Measurements from ENCODE around the gene TMEM156. TPM values are rescaled to one million over a fixed set of nuclear protein-coding genes. Genes with fewer than 3 reads are reported as not detected.
"Not testable (repeated sequence)": the region's sequence is repeated elsewhere in the genome, so short reads cannot be mapped to it uniquely, and the experiment has no call there.

Gene TMEM156
- total and polyA plus RNA-seq, 3 experiments from 2014 or later, result 6.7 to 24.3 (median 7.3) TPM

DNA sequence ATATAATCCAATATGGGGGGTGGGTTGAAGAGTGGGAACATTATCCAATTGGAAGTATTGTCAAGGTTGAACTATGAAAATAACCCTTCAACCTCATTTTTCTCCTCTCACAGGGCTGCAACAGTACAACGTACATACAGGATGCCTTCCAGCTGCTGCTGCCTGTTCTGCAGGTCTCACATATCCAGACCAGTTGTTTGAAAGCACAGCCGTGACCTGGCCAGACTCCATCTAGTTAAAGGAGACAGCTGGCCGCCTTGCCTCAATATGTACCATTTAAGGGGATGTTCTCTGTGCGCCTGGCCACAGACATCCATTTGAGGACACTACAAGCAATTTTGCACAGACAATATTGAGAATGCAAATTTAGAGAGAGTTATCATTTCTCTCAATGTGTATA, 88.9 kb downstream of the TMEM156 start:
- Mint-ChIP-seq H3K36me3 (no peaks in the 10 kb centered on the region), H3K27ac (no peak overlapping the region), H3K27me3 (peaks cover 0 to 1% of the 10 kb centered on the region in 2 donors), H3K4me1 (peaks cover 0 to 1% (median 0%) of the 10 kb centered on the region in 3 donors), H3K4me3 (no peak overlapping the region), H3K9me3 (no peaks in the 10 kb centered on the region)
- DNase-seq, result no peak
- Histone ChIP-seq H3K36me3 (ENCODE audit: insufficient read depth, low read length) (no peaks in the 10 kb centered on the region), H3K4me1 (ENCODE audit: insufficient read depth, low read length) (no peaks in the 10 kb centered on the region), H3K4me3 (ENCODE audit: low read length) (no peak overlapping the region), H3K27ac (ENCODE audit: low read depth, low read length) (no peak overlapping the region), H3K27me3 (ENCODE audit: insufficient read depth, low read length, poor library complexity, severe bottlenecking) (no peaks in the 10 kb centered on the region), H3K9me3 (ENCODE audit: low read length) (no peaks in the 10 kb centered on the region)
- ChIA-PET POLR2A (no interaction called here), CTCF (no interaction called here)

DNA sequence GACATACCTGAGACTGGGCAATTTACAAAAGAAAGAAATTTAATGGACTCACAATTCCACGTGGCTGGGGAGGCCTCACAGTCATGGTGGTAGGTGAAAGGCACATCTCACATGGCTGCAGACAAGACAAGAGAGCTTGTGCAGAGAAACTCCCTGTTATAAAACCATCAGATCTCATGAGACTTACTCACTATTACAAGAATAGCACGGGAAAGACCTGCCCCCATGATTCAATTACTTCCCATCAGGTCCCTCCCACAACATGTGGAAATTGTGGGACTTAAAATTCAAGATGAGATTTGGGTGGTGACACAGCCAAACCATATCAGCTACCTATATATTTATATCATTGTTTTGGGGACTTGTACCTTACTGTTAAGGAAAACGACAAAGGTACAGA, 90.3 kb downstream of the TMEM156 start:
- H3K36me3 Mint-ChIP-seq; H3K4me1 Mint-ChIP-seq; H3K27ac Mint-ChIP-seq; CTCF ChIA-PET; H3K9me3 ChIP-seq (ENCODE audit: low read length); H3K4me3 Mint-ChIP-seq; H3K27ac ChIP-seq (ENCODE audit: low read depth, low read length); H3K27me3 Mint-ChIP-seq; DNase-seq; H3K4me3 ChIP-seq (ENCODE audit: low read length); H3K9me3 Mint-ChIP-seq; H3K36me3 ChIP-seq (ENCODE audit: insufficient read depth, low read length); H3K27me3 ChIP-seq (ENCODE audit: insufficient read depth, low read length, poor library complexity, severe bottlenecking); H3K4me1 ChIP-seq (ENCODE audit: insufficient read depth, low read length): not testable (repeated sequence)
- POLR2A ChIA-PET, result interaction anchor here (0.7 kb wide), 1 partner anchor 33 kb away, joined by 3 read pairs; no protein-coding TSS in a partner anchor

DNA sequence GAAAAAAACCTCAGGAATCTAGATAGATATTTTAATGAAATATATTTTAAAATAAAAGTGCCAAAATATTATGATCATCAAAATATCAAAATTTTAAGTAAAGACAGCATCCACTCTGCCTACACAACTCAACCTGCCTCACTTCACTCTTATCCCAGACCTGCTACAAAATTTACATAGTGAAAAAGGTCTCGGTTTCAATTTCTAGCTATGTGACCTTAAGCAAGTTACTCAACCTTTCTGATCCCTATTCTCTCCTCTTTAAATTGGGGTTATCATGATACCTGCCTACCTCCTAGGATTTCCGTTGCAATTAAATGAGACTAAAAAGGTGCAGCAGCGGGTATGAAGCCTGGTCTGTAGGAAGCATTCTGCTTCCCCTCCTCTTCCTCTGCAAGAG, 91.7 kb downstream of the TMEM156 start:
- Histone ChIP-seq H3K4me3 (ENCODE audit: low read length) (no peak overlapping the region), H3K4me1 (ENCODE audit: insufficient read depth, low read length) (no peaks in the 10 kb centered on the region), H3K9me3 (ENCODE audit: low read length) (no peaks in the 10 kb centered on the region), H3K27me3 (ENCODE audit: insufficient read depth, low read length, poor library complexity, severe bottlenecking) (no peaks in the 10 kb centered on the region), H3K36me3 (ENCODE audit: insufficient read depth, low read length) (no peaks in the 10 kb centered on the region), H3K27ac (ENCODE audit: low read depth, low read length) (no peak overlapping the region)
- no peaks in the 10 kb centered on the region for H3K4me1 Mint-ChIP-seq
- H3K27ac Mint-ChIP-seq, result peak overlapping the region in 1 of 8 donors; percentile 9
- DNase-seq, result no peak
- H3K9me3 Mint-ChIP-seq, result no peaks in the 10 kb centered on the region
- ChIA-PET POLR2A (no interaction called here), CTCF (no interaction called here)
- H3K36me3 Mint-ChIP-seq, result no peaks in the 10 kb centered on the region
- H3K4me3 Mint-ChIP-seq, result no peak overlapping the region
- H3K27me3 Mint-ChIP-seq, result no peaks in the 10 kb centered on the region

DNA sequence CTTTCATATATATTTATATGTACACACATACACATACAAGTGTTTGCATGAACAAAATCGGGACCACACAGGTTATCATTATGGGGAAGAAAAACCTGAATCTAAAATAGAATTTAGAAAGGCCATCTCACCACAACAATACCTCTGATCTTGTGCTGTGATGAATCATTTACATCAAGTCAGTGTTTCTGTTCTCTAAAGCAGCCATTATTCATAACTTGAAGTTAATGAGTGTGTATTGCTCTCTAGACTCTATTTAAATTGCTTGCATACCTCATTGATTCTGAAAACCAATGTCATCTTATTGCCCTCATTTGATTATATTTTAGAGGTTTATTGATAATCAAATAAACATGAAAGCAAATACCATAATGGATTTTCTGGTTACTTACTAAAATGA, 93.0 kb downstream of the TMEM156 start:
- CTCF ChIA-PET, result no interaction called here
- H3K4me3 ChIP-seq (ENCODE audit: low read length), result no peak overlapping the region
- H3K9me3 ChIP-seq (ENCODE audit: low read length), result no peaks in the 10 kb centered on the region
- no peaks in the 10 kb centered on the region for H3K36me3 Mint-ChIP-seq
- DNase-seq, result no peak
- no peaks in the 10 kb centered on the region for H3K27me3 Mint-ChIP-seq
- POLR2A ChIA-PET, result no interaction called here
- no peak overlapping the region for H3K4me3 Mint-ChIP-seq
- no peaks in the 10 kb centered on the region for H3K36me3 ChIP-seq (ENCODE audit: insufficient read depth, low read length)
- H3K4me1 Mint-ChIP-seq, result no peaks in the 10 kb centered on the region
- no peaks in the 10 kb centered on the region for H3K9me3 Mint-ChIP-seq
- no peaks in the 10 kb centered on the region for H3K27me3 ChIP-seq (ENCODE audit: insufficient read depth, low read length, poor library complexity, severe bottlenecking)
- H3K27ac ChIP-seq (ENCODE audit: low read depth, low read length), result no peak overlapping the region
- no peaks in the 10 kb centered on the region for H3K4me1 ChIP-seq (ENCODE audit: insufficient read depth, low read length)
- no peak overlapping the region for H3K27ac Mint-ChIP-seq

DNA sequence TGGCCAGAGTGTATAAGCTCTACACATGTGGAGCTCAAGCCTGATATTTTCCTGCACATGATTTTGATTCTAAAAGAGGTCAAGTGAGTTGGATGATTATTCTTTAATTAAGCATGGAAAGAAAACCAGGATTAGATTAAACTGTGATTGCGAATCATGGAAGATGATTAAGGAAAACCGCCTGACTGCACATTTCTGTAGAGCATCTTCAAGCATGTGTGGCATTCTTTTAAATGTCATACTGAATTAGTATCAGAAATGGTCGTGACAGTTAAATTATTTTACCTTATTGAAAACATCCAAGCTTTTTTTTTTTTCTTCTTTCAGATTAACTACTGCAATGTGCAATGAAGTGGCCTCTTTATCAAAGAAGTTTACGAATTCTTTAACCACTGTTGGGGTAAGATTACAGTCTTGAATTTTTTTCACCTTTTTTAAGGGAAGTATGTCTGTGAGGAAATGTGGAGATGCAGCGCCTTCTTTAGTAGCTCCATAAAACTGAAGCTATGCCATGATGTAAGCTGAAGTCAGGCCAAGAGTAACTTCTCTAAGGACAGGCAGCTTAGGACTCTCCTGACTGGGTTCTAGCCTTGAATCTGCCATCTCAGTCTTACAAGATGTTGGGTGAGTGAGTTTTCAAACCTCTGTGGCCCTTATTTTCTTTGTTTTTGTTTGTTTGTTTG, 96.7 kb downstream of the TMEM156 start:
- Mint-ChIP-seq H3K27me3 (peaks cover 0 to 1% of the 10 kb centered on the region in 2 donors), H3K27ac (no peak overlapping the region), H3K36me3 (no peaks in the 10 kb centered on the region), H3K4me3 (no peak overlapping the region), H3K4me1 (no peaks in the 10 kb centered on the region), H3K9me3 (no peaks in the 10 kb centered on the region)
- ChIA-PET POLR2A (no interaction called here), CTCF (no interaction called here)
- Histone ChIP-seq H3K36me3 (ENCODE audit: insufficient read depth, low read length) (no peaks in the 10 kb centered on the region), H3K27ac (ENCODE audit: low read depth, low read length) (no peak overlapping the region), H3K4me3 (ENCODE audit: low read length) (no peak overlapping the region), H3K4me1 (ENCODE audit: insufficient read depth, low read length) (no peaks in the 10 kb centered on the region), H3K9me3 (ENCODE audit: low read length) (no peaks in the 10 kb centered on the region), H3K27me3 (ENCODE audit: insufficient read depth, low read length, poor library complexity, severe bottlenecking) (no peaks in the 10 kb centered on the region)
- no peak for DNase-seq

DNA sequence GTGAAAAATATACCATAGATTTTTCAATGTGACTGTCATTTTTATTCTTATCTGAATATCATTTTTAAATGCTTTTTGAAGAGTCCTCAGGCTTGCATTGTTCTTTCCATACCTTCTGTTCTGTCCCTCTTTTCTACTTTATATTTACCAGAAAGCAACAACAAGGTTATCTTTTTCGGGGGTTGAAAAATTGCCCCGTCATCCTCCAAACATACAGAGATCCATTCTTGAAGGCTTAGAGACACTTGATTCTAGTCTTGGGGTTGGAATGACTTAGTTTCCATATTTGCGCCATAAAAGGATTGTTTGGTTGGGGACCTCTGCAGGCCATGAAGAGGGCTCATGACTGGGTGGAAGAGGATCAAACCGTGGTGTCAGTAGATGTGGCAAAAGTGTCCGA, 101.1 kb downstream of the TMEM156 start:
- Mint-ChIP-seq H3K27ac (no peak overlapping the region), H3K4me3 (no peak overlapping the region), H3K27me3 (peaks cover 0 to 10% of the 10 kb centered on the region in 2 donors), H3K36me3 (no peaks in the 10 kb centered on the region), H3K4me1 (no peaks in the 10 kb centered on the region), H3K9me3 (no peaks in the 10 kb centered on the region)
- Histone ChIP-seq H3K9me3 (ENCODE audit: low read length) (no peaks in the 10 kb centered on the region), H3K27ac (ENCODE audit: low read depth, low read length) (no peak overlapping the region), H3K4me3 (ENCODE audit: low read length) (no peak overlapping the region), H3K36me3 (ENCODE audit: insufficient read depth, low read length) (no peaks in the 10 kb centered on the region), H3K4me1 (ENCODE audit: insufficient read depth, low read length) (no peaks in the 10 kb centered on the region), H3K27me3 (ENCODE audit: insufficient read depth, low read length, poor library complexity, severe bottlenecking) (no peaks in the 10 kb centered on the region)
- DNase-seq, result no peak
- ChIA-PET POLR2A (no interaction called here), CTCF (no interaction called here)

DNA sequence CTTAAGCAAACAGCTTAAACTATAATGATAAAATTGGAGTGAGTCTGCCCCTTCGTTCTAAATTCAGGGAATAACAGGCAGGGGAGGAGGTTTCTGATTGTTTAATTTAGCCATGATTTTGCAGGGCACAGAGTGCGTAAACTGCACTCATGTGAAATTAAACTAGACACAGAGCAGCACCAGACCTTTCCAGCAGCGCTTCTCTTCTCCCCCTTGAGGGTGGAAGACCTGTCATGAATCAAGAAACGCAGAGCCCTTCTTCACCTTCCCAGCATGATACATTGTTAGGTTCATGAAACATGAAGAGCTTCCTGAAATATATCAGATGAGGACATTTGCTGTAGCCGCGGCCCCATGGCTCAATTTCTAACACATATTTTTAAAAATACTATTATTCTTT, 101.5 kb downstream of the TMEM156 start:
- ChIA-PET POLR2A (no interaction called here), CTCF (no interaction called here)
- Histone ChIP-seq H3K27me3 (ENCODE audit: insufficient read depth, low read length, poor library complexity, severe bottlenecking) (no peaks in the 10 kb centered on the region), H3K27ac (ENCODE audit: low read depth, low read length) (no peak overlapping the region), H3K36me3 (ENCODE audit: insufficient read depth, low read length) (no peaks in the 10 kb centered on the region), H3K4me3 (ENCODE audit: low read length) (no peak overlapping the region), H3K9me3 (ENCODE audit: low read length) (no peaks in the 10 kb centered on the region), H3K4me1 (ENCODE audit: insufficient read depth, low read length) (no peaks in the 10 kb centered on the region)
- DNase-seq, result no peak
- Mint-ChIP-seq H3K4me1 (no peaks in the 10 kb centered on the region), H3K36me3 (no peaks in the 10 kb centered on the region), H3K27ac (no peak overlapping the region), H3K9me3 (no peaks in the 10 kb centered on the region), H3K4me3 (no peak overlapping the region), H3K27me3 (peaks cover 0 to 10% of the 10 kb centered on the region in 2 donors)

DNA sequence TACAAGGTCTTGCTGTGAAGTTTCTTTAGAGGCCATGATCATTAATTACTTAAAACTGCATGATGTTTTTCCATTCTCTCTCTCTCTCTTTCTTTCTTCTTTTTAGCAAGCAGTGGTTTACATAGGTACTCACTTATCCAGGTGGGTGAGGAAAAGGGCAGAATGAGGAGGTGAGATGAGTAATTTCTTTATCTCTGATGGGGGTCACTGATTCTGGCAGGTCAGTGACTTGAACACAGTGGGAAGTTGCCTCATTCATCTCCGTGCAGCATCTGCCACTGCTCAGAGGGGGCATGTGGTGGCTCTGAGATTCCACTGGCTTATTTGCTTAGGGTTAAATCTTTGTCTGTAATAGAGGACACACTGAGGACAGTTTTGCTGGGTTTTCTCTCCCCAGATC, 102.0 kb downstream of the TMEM156 start:
- ChIA-PET POLR2A (no interaction called here), CTCF (interaction anchor here (1.5 kb wide), 1 partner anchor 27 kb away, joined by 3 read pairs; no protein-coding TSS in a partner anchor)
- Histone ChIP-seq H3K4me1 (ENCODE audit: insufficient read depth, low read length) (no peaks in the 10 kb centered on the region), H3K36me3 (ENCODE audit: insufficient read depth, low read length) (no peaks in the 10 kb centered on the region), H3K4me3 (ENCODE audit: low read length) (no peak overlapping the region), H3K27ac (ENCODE audit: low read depth, low read length) (no peak overlapping the region), H3K9me3 (ENCODE audit: low read length) (no peaks in the 10 kb centered on the region), H3K27me3 (ENCODE audit: insufficient read depth, low read length, poor library complexity, severe bottlenecking) (no peaks in the 10 kb centered on the region)
- Mint-ChIP-seq H3K36me3 (no peaks in the 10 kb centered on the region), H3K4me3 (no peak overlapping the region), H3K27me3 (peaks cover 0 to 10% of the 10 kb centered on the region in 2 donors), H3K4me1 (no peaks in the 10 kb centered on the region), H3K9me3 (no peaks in the 10 kb centered on the region), H3K27ac (no peak overlapping the region)
- DNase-seq, result no peak

All from CD8-positive, alpha-beta memory T cell (primary cell).